HG03520 (cell line): ENCODE data around the gene PROZ.
"Not testable (repeated sequence)": the region's sequence is repeated elsewhere in the genome, so short reads cannot be mapped to it uniquely, and the experiment has no call there.

Experiments
- ATAC-seq: cut with Tn5 transposase; IDR thresholded peaks from one replicate; pipeline ENCODE4 v1.9.1; 2021; ENCODE audit warnings: mild to moderate bottlenecking, moderate library complexity; ENCODE audit not compliant: unreplicated experiment

Gene PROZ

GRCh38 chr13:113153810-113154748, 4.4 kb upstream of the PROZ start:
- ATAC-seq, result no peak

GRCh38 chr13:113155201-113155600, 3.2 kb upstream of the PROZ start:
- no peak for ATAC-seq

GRCh38 chr13:113155982-113156655, 2.3 kb upstream of the PROZ start:
- ATAC-seq, result no peak

- no peak for ATAC-seq
Measured at GRCh38 chr13:113157206-113157928, 1.1 kb upstream of the PROZ start.

- no peak for ATAC-seq
Measured at GRCh38 chr13:113158946-113159345, 498 bp downstream of the PROZ start.

GRCh38 chr13:113159701-113160100, 1.3 kb downstream of the PROZ start:
- no peak for ATAC-seq

GRCh38 chr13:113160983-113161382, 2.5 kb downstream of the PROZ start:
- ATAC-seq, result no peak

GRCh38 chr13:113161433-113161832, 3.0 kb downstream of the PROZ start:
- ATAC-seq, result no peak

- not testable (repeated sequence) for ATAC-seq
Measured at GRCh38 chr13:113161975-113162374, 3.5 kb downstream of the PROZ start.

- ATAC-seq, result no peak
Measured at GRCh38 chr13:113162783-113163685, 4.6 kb downstream of the PROZ start.

GRCh38 chr13:113164492-113164891, 6.0 kb downstream of the PROZ start:
- no peak for ATAC-seq

GRCh38 chr13:113166266-113166665, 7.8 kb downstream of the PROZ start:
- no peak for ATAC-seq

GRCh38 chr13:113166681-113167080, 8.2 kb downstream of the PROZ start:
- no peak for ATAC-seq

GRCh38 chr13:113167155-113167554, 8.7 kb downstream of the PROZ start:
- no peak for ATAC-seq

GRCh38 chr13:113167575-113167974, 9.1 kb downstream of the PROZ start:
- no peak for ATAC-seq

- no peak for ATAC-seq
Measured at GRCh38 chr13:113168211-113168610, 9.8 kb downstream of the PROZ start.

GRCh38 chr13:113169277-113170272, 11.1 kb downstream of the PROZ start:
- ATAC-seq, result no peak

- ATAC-seq, result no peak
Measured at GRCh38 chr13:113170511-113170910, 12.1 kb downstream of the PROZ start.
